SIG-M5 treated with dmso at 0.1 percent for 504 hours (cell line): ENCODE results near the gene ATP6V1E1.
"Not testable (repeated sequence)": the region's sequence is repeated elsewhere in the genome, so short reads cannot be mapped to it uniquely, and the experiment has no call there.

Experiments
- DNase-seq: peaks from one replicate; lab custom pipeline; 2025; ENCODE audit not compliant: unreplicated experiment; lab: John Stamatoyannopoulos, UW

The ATP6V1E1 gene

DNA sequence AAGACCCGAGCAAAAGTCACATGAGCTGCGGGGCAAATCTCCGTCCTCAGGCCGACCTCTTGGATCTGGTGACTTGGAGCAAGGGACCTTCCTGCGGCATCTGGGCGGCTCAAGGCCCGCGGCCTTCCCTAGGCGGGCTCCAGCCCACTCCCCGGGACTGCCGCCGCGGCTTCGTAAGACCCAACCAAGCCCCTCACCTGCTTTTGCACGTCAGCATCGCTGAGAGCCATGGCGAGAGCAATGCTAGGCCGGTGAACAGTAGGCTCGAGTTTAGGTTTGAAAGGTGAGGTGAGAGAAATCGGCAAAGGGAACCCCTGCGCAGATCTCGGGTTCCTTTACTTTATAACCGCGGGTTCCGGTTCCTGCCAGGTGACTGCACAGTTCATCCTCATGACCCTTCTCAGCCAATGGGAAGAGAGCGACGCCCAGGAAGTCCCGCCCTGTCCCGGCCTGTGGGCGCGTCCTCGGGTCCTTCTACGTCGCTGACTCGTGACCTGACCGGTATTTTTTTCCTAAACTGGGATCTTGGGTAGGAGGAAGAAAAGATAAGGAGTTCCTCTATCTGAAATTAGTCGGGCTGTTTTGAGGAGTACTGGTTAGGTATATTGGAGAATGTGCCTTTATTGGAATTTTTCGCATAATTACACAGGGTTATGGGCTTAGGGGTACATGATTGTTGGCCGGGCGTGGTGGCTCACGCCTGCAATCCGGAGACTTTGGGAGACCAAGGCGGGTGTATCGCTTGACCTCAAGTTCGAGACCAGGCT is at the start of gene ATP6V1E1:
Gene ATP6V1E1 (minus strand): TSS at position 344 of the 767 bp plus-strand sequence. CDS start 114 bp downstream, at position 230.
- DNase-seq: peak; percentile 92

DNA sequence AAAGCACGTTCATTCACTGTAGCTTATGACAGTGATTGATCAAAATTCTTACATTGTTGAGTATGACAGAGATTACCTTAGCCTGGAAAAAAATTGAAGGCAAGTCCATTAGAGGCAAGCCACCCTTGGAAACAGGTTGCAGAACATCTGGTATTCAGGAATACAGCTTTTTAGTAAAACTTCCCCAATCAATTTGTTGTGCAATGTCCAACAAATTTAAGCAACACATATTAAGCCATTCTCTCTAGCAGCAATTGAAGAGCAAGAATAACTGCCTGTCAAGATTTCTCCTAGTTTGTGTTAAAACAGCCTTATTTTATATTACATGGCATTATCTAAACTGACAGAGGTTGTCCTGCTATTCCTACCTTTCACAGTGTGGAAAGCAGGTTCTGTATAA is 47.0 kb upstream of the ATP6V1E1 start:
- peak; percentile 33 for DNase-seq

DNA sequence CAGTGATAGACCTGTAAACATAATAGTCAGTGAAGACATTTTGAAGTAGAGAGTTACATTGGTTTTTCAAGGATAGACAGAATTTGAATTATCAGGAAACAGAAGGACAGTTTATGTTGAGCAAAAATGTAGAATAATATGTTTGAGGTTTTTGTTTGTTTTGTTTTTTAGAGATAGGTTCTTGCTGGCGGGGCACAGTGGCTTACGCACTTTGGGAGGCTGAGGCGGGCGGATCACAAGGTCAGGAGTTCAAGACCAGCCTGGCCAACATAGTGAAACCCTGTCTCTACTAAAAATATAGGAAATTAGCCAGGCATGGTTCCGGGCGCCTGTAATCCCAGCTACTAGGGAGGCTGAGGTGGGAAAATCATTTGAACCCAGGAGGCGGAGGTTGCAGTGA is 45.6 kb upstream of the ATP6V1E1 start:
- DNase-seq: no peak

DNA sequence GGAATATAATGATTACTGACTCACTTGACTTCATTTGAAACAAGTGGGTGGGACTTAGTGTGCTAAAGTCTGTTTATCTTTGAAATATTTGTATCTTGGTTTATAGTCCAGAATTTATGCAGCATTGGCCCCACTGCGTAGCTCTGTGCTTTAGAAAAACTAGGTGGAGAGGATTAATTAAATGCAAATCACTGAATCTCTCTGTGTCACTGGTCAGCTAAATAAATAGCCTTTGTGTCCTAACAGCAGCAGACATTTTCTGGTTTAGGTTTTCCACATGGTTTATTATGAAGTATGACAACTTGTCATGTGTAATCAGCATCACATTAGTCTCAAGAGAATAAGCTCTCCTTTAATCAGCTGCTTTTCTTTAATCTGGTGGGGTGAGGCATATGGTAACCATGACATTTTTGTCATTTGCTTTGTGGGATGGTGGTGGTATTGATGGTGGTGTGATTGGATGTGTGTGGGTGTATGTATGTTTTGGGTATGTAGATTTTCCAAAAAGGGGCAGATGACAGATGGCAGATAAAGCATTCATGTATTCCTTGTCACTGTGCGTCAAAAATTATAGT is 44.0 kb upstream of the ATP6V1E1 start:
- no peak for DNase-seq

DNA sequence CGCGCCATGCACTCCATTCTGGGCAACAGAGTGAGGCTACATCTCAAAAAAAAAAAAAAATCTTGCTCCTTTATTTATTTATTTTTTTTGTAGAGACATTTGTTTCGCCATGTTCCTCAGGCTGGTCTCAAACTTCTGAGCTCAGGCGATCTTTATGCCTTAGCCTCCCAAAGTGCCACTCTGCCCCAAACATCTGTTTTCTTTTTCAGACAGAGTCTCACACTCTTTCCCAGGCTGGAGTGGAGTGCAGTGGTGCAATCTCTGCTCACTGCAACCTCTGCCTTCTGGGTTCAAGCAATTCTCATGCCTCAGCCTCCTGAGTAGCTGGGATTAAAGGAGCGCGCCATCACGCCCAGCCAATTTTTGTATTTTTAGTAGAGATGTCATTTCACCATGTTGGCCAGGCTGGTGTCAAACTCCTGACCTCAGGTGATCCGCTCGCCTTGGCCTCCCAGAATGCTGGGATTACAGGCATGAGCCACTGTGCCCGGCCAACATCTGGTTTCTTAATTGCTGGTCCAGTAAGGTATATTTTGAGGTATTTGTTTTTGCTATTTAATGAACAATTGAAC is 43.1 kb upstream of the ATP6V1E1 start:
- not testable (repeated sequence) for DNase-seq

DNA sequence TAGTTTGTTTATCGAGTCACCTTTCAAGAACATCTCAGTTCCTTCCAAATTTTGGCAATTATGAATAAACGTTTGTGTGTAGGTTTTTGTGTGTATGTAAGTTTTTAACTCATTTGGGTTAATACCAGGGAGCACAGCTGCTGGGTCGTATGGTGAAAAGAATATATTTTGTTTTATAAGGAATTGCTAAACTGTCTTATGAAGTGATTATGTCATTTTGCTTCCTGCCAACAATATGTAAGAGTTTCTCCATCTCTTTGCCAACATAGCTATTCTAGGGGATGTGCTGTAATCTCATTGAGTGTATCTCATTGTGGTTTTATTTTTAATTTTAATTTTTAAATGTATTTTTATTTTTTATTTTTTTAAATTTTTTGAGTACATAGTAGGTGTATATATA is 37.3 kb upstream of the ATP6V1E1 start:
- peak; percentile 43 for DNase-seq

DNA sequence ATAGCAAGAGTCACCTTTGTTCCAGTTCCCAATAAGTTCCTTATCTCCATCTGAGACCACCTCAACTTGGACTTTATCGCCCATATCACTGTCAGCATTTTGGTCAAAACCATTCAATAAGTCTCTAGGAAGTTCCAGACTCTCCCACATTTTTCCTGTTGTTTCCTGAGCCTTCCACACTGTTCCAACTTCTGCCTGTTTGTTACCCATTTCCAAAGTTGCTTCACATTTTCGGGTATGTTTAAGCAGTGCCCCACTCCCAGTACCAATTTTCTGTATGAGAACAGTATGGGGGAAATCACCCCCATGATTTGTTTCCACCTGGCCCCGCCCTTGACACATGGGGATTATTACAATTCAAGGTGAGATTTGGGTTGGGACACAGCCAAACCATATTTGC is 36.7 kb upstream of the ATP6V1E1 start:
- DNase-seq: no peak

DNA sequence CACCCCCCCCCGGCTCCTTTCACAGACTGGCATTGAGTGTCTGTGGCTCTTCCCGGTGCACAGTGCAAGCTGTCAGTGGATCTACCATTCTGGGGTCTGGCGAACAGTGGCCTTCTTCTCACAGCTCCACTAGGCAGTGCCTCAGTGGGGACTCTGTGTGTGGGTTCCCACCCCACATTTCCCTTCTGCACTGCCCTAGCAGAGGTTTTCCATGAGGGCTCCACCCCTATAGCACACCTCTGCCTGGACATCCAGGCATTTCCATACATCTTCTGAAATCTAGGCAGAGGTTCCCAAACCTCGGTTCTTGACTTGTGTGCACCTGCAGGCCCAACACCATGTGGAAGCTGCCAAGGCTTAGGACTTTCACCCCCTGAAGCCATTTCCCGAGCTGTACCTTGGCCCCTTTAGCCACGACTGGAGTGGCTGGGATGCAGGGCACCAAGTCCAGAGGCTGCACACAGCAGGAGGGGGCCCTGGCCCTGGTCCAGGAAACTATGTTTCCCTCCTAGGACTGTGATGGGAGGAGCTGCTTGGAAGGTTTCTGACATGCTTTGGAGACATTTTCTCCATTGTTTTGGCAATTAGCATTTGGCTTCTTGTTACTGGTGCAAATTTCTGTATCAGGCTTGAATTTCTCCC is 36.0 kb upstream of the ATP6V1E1 start:
- DNase-seq: no peak

DNA sequence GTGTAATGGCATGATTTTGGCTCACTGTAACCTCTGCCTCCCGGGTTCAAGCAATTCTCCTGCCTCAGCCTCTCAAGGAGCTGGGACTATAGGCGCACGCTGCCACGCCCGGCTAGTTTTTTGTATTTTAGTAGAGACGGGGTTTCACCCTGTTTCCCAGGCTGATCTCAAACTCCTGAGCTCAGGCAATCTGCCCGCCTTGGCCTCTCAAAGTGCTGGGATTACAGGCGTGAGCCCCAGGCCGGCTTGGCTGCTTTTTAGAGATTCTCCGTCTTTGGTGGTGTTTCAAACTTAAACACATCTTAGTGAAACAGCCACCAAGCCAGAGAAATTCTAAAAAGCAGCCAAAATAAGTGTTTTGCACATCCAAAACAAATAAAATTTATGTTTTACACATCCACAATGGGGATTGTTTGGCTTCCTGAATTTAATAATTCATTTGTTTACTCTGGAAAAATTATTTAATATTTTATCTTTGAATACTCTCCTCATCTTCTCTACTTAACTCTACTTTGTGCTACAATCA is 28.4 kb upstream of the ATP6V1E1 start:
- no peak for DNase-seq

DNA sequence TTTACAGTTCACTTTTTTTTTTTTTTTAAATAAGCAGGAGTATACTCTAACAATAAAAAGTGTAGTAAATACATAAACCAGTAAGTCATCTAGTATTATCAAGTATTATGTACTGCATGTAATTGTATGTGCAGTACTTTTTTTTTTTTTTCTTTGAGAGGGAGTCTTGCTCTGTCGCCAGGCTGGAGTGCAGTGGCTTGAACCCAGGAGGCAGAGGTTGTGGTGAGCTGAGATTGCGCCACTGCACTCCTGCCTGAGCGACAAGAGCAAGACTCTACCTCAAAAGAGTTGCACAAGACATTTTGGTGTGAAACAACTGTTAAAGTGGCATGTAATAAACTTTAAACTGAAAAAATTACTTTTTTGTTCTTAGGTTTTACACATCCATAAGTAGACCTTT is 26.7 kb upstream of the ATP6V1E1 start:
- DNase-seq: peak; percentile 46

DNA sequence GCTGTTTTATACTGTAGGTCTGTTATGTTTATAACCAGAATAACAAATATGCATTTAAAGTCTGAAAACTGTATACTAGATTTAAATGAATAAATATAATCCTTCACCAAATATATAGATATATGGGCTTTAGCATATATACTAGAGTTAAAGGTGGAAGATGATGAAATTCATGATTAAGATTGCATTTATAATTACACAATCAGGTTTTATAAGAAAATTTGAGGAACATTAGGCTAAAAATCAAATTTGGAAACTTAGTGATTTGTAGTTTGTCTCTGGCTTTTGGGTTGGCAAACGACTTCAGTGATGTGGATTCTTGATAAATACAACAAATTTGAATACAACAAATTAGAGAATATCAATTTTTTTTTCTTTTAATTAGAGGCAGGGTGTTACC is 20.0 kb upstream of the ATP6V1E1 start:
- DNase-seq: no peak

DNA sequence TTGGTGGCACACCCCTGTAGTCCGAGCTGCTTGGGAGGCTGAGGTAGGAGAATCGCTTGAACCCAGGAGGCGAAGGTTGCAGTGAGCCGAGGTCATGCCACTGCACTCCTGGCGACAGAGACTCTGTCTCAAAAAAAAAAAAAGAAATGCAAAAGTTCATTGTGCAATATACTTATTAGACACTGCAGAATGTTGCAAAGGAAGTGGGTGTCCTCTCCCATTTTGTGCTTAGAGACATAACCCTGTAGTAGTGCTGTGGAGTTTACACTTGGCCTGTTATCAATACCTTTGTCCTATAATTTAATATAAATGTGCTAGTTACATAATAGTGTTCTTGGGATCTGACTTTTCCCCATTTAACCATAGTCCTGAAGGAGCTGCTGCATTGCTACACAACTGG is 19.4 kb upstream of the ATP6V1E1 start:
- peak; percentile 60 for DNase-seq

DNA sequence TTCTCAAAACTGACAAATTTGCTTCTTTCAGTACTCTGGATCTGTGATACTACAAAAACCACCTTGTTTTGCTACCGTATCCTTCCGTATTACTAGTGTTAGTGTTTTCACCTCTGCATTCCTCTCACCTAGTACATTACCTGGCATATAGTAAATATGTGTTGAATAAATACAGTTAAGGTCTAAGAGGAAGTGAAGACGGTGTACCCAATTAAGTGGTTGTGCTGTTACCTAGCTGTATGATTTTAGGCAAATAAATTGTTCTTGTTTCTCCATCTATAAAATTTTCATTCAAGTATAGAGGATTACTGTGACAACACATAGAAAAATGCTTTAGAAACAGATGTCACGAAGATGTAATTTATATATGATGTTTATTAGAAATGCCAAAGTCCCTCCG is 18.9 kb upstream of the ATP6V1E1 start:
- no peak for DNase-seq

DNA sequence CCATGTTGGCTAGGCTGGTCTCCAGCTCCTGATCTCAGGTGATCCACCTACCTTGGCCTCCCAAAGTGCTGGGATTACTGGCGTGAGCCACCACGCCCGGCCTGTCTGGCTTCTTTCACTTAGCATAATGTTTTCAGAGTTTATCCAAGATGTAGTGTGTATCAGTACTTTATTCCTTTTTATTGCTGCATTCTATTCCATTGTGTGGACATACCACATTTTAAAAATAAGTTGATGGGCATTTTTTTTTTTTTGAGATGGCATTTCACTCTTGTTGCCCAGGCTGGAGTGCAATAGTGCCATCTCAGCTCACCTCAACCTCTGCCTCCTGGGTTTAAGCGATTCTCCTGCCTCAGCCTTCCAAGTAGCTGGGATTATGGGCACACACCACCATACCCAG is 13.8 kb upstream of the ATP6V1E1 start:
- not testable (repeated sequence) for DNase-seq

DNA sequence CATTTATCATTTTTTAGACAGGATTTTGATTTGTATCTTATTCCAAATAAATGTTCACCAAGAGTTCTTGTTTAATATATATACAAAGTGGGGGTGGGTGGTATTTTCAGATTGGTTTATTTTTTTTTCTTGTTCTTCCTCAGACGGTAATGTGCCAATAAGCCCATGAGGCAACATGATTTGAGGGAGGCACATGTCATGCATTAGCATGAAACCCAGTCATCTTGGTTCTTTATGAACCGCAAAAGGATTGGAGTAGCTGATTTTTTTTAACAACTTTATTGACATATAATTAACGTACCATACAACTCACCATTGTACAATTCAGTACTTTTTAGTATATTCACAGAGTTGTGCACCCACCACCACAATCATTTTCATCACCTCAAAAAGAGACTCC is 12.7 kb upstream of the ATP6V1E1 start:
- no peak for DNase-seq

DNA sequence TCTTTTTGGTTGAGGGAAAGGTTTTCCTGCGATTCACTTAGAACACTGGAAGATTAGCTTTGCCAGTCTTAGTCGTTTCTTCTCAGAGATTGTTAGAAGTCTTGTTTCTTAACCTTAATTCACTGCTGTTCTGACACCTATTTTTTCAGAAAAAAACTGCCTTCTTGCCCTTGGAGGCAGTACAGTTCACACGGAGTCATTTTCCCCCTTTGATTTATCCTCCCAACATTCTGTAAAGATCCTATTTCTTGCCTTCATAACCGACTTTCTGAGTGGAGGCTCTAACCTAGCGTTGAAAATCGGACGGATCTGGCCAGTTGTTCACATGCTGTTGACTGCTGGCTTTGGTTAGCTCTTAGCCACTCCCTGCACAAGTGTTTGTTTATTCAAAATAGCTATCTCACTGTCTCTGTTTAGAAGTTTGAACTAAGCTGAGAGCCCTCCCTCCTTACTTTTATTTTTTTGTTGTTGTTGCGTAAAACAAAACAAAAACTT is 10.7 kb upstream of the ATP6V1E1 start:
- peak; percentile 37 for DNase-seq

DNA sequence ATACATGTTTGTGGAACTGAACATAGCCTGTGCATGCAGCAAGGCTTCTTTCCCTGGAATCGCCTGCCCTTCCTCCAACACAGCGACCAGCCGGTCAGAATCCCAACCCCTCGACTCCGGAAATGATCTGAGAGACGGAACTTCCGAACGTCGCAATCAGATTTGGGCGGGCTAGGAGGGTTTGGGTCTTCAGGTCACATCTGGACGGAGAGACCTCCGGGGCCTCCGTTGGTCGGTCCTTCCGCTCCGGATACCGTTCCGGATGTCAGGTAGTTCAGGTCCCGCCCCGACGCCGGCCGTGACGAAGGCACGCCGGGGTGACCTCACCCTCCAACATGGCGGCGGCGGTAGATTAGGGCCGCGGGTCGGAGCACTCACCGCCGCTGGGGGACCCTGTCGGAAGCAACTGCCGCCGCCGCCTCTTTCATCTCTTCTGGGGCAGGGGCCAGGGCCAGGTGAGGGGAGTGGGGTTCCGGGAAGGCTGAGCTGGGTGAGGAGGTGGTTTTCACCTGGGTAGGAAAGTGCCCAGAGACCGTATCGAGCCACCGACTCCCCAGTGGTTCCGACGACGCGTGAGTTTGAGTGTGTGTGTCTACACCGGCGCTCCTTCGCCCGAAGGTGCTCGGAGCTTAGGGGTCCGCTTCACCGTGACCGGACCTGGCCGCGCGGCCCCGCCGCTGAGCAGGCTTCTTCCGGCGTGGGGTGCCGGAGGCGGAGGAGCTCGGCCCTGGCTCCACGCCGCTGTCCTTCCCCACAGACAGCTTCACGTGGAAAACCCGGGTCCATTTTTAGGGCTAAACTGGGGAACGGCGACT is 10.1 kb upstream of the ATP6V1E1 start, which contains the start of gene BCL2L13:
Gene BCL2L13 (plus strand): TSS at position 326 of the 815 bp plus-strand sequence. CDS start 16,955 bp downstream, outside the sequence.
- DNase-seq: peak; percentile 84

DNA sequence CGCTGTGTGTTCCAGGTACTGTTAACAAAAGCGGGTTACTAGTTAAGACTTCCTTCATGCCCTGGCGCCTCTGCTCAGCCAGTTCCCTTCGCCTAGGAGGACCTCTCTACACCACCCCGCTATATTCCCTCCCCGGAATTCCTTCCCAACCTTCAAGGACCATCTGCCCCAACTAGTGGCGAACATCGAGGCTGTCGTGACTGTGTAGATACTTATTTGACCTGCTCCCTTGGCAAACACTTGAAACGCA is 9.6 kb upstream of the ATP6V1E1 start:
- DNase-seq: no peak

DNA sequence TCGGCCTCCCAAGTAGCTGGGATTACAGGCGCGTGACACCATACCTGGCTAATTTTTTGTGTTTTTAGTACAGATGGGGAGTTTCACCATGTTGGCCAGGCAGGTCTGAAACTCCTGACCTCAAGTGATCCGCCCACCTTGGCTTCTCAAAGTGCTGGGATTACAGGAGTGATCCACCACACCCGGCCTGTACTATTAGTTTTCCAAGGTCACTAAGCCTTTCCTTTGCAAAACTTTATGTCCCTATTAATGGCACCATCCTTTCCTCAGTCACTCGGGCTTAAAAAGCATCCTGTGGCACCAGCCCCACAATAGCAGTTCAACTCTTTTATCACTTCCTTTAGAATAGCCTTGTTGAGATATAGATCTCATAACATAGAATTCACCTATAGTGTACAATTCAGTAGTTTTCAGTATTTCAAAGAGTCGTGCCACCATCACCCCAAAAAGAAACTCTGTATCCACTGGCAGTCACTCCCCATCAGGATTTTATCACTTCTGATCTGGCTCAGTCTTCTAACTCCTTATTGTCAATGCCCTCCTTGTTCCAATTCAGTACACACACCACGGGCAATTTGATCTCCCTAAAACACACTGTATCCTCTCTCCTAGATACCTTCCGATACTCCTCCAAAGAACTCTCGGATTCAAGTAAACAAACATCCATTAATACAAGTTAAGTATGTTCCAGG is 9.1 kb upstream of the ATP6V1E1 start:
- DNase-seq: no peak

DNA sequence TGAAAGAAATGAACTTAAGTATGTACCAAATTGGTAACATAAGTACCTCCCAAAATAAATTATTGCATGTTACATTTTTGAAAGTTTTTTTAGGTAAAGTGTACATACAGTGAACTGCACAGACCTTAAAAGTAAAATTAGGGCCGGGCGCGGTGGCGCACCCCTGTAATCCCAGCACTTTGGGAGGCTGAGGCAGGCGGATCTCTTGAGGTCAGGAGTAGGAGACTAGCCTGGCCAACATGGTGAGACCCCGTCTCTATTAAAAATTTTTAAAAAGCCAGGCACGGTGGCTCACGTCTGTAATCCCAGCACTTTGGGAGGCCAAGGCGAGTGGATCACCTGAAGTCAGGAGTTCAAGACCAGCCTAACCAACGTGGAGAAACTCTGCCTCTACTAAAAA is 8.3 kb upstream of the ATP6V1E1 start:
- not testable (repeated sequence) for DNase-seq
